SU-DHL-6 (cell line): Measurements from ENCODE around the gene PLCH1.
"Not testable (repeated sequence)": the region's sequence is repeated elsewhere in the genome, so short reads cannot be mapped to it uniquely, and the experiment has no call there.

Source experiments
- H2AFZ ChIP-seq: fragments of 200-600 bp; sonication (generic); 2 replicates; pipeline ENCODE4 v1.6.1; 2014; ENCODE audit warnings: low read depth, mild to moderate bottlenecking, moderate library complexity, mixed read lengths, antibody characterized with exemption, low read length; ENCODE audit not compliant: severe bottlenecking
- H3F3A ChIP-seq: fragments of 200-600 bp; shearing (Covaris generic); 2 replicates; pipeline ENCODE4 v1.6.0; 2016; ENCODE audit warnings: antibody characterized with exemption, mild to moderate bottlenecking; ENCODE audit not compliant: insufficient read depth
- H3K27ac ChIP-seq: fragments of 200-600 bp; sonication (generic); 2 replicates; pipeline ENCODE4 v1.5.1; 2016; ENCODE audit warnings: low read depth, mild to moderate bottlenecking, low read length, moderate library complexity, mixed read lengths
- H3K27me3 ChIP-seq: fragments of 200-600 bp; sonication (generic), shearing (Covaris generic); 2 replicates; pipeline ENCODE4 v1.6.0; 2014; ENCODE audit warnings: mild to moderate bottlenecking, low read length
- H3K36me3 ChIP-seq: fragments of 200-600 bp; sonication (generic); 2 replicates; pipeline ENCODE4 v1.6.1; 2014; ENCODE audit warnings: mild to moderate bottlenecking, low read length, mixed read lengths
- H3K4me2 ChIP-seq: fragments of 300-600, 200-600 bp; shearing (Covaris generic), sonication (generic); 2 replicates; pipeline ENCODE4 v1.6.0; 2014; ENCODE audit warnings: low read length, low read depth, mild to moderate bottlenecking; ENCODE audit not compliant: poor library complexity, severe bottlenecking
- H3K4me3 ChIP-seq: fragments of 200-600 bp; sonication (generic); 2 replicates; pipeline ENCODE4 v1.5.1; 2014; ENCODE audit warnings: antibody characterized with exemption, low read length, mild to moderate bottlenecking, mixed read lengths; ENCODE audit not compliant: insufficient read depth, poor library complexity, severe bottlenecking
- H3K79me2 ChIP-seq: fragments of 200-600 bp; sonication (generic); 2 replicates; pipeline ENCODE4 v1.6.1; 2014; ENCODE audit warnings: mild to moderate bottlenecking, low read length, moderate library complexity; ENCODE audit not compliant: insufficient read depth
- H3K9ac ChIP-seq: fragments of 200-600 bp; sonication (generic); 2 replicates; pipeline ENCODE4 v1.7.0; 2014; ENCODE audit warnings: mild to moderate bottlenecking, low read length
- H3K9me2 ChIP-seq: fragments of 200-600 bp; sonication (generic); replicated peaks from 2 replicates; pipeline ENCODE4 v1.6.1; 2014; ENCODE audit warnings: low read length; ENCODE audit not compliant: insufficient read depth
- H3K9me3 ChIP-seq: fragments of 200-600 bp; sonication (generic); 2 replicates; pipeline ENCODE4 v1.6.1; 2014; ENCODE audit warnings: low read length, mixed read lengths; ENCODE audit not compliant: insufficient read depth
- H4K20me1 ChIP-seq: fragments of 200-600 bp; sonication (generic); 2 replicates; pipeline ENCODE4 v1.6.1; 2014; ENCODE audit warnings: low read depth, mild to moderate bottlenecking, antibody characterized with exemption, low read length, moderate library complexity, mixed read lengths
- EZH2phosphoT487 ChIP-seq: fragments of 200-600 bp; sonication (generic), shearing (Covaris generic); conservative IDR thresholded peaks from 2 replicates; pipeline ENCODE4 v1.6.1; 2018; ENCODE audit warnings: mild to moderate bottlenecking, antibody characterized with exemption, low read length, moderate library complexity, mixed read lengths
- TF ChIP-seq, protein P1 (sequence below): fragments of 200-600 bp; sonication (generic); IDR thresholded peaks from one replicate; pipeline ENCODE4 v1.5.1; 2017; ENCODE audit warnings: antibody characterized with exemption, mild to moderate bottlenecking, low read length, moderate library complexity; ENCODE audit not compliant: insufficient read depth, poor library complexity, severe bottlenecking

The PLCH1 gene

DNA sequence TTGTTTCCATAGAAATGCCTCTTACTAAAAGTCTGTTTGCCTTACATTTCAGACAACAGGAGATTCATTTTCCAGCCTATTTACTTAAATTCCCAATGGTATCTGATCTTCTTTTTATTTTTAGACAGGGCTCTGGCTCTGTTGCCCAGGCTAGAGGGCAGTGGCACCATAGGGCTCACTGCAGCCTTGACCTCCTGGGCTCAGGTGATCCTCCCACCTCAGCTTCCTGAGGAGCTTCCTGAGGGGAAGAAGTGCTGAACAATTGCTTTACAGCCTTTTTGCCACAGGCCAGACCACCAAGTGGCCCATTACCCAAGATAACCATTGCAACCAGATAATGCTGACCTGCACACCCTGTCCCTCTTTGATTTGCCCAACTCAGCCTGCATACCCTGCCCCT is 126.3 kb downstream of the PLCH1 start:
- H3K27me3 ChIP-seq = no peaks in the 10 kb centered on the region
- no peak overlapping the region for H3K27ac ChIP-seq
- no peaks in the 10 kb centered on the region for H3K9me3 ChIP-seq
- H3F3A ChIP-seq = no peaks in the 10 kb centered on the region
- H3K36me3 ChIP-seq = no peaks in the 10 kb centered on the region
- no peak overlapping the region for H3K9ac ChIP-seq
- TF ChIP-seq, protein P1, sequence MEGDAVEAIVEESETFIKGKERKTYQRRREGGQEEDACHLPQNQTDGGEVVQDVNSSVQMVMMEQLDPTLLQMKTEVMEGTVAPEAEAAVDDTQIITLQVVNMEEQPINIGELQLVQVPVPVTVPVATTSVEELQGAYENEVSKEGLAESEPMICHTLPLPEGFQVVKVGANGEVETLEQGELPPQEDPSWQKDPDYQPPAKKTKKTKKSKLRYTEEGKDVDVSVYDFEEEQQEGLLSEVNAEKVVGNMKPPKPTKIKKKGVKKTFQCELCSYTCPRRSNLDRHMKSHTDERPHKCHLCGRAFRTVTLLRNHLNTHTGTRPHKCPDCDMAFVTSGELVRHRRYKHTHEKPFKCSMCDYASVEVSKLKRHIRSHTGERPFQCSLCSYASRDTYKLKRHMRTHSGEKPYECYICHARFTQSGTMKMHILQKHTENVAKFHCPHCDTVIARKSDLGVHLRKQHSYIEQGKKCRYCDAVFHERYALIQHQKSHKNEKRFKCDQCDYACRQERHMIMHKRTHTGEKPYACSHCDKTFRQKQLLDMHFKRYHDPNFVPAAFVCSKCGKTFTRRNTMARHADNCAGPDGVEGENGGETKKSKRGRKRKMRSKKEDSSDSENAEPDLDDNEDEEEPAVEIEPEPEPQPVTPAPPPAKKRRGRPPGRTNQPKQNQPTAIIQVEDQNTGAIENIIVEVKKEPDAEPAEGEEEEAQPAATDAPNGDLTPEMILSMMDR = no peak
- TF ChIP-seq EZH2phosphoT487 = no peak
- no peaks in the 10 kb centered on the region for H4K20me1 ChIP-seq
- H2AFZ ChIP-seq = no peak overlapping the region
- H3K4me2 ChIP-seq = no peak overlapping the region
- no peaks in the 10 kb centered on the region for H3K9me2 ChIP-seq
- H3K79me2 ChIP-seq = no peaks in the 10 kb centered on the region
- no peak overlapping the region for H3K4me3 ChIP-seq

DNA sequence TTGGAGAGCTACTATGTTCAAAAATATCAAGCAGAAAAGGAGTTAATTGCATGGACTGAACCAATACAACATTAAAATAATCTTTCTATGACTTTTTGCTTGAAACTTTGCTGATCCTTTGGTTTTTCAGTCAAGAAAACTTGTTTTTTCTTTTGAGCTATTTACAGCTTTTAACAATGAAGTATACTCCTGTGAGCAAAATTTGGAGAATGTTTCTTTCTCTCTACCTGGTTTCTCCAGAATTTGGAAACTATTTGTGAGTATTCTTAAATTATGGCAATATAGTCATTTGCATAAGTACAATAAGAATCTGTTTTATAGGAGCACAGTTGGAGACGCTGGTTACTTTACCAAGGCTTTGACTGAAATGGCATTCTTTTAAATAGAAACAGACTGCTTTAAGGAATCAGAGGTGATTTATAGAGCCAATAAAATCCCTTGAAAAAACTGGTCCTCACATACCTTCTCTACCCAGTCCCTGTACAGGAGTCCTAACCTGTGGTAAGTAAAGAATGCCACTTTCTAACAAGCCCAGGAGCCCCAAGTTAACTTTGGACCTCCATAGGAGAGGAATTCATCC is 127.4 kb downstream of the PLCH1 start:
- Histone ChIP-seq H3K9me3 (no peaks in the 10 kb centered on the region), H3K27me3 (no peaks in the 10 kb centered on the region), H3K4me3 (no peak overlapping the region), H3K9me2 (no peaks in the 10 kb centered on the region), H3K9ac (no peak overlapping the region), H3K4me2 (no peak overlapping the region), H3K27ac (no peak overlapping the region), H3K79me2 (no peaks in the 10 kb centered on the region), H4K20me1 (no peaks in the 10 kb centered on the region), H2AFZ (no peak overlapping the region), H3F3A (no peaks in the 10 kb centered on the region), H3K36me3 (no peaks in the 10 kb centered on the region)
- TF ChIP-seq, protein P1 = no peak
- TF ChIP-seq EZH2phosphoT487 = no peak

DNA sequence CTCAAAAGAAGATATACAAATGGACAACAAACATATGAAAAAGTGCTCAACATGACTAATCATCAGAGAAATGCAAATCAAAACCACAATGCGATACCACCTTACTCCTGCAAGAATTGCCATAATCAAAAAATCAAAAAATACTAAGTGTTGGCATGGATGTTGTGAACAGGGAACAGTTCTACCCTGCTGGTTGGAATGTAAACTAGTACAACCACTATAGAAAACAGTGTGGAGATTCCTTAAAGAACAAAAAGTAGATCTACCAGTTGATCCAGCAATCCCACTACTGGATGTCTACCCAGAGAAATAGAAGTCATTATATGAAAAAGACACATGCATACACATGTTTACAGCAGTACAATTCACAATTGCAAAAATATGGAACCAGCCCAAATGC is 129.7 kb downstream of the PLCH1 start:
- H3K4me3 ChIP-seq, H3K79me2 ChIP-seq, H4K20me1 ChIP-seq, H3F3A ChIP-seq, H2AFZ ChIP-seq, H3K9ac ChIP-seq, H3K27me3 ChIP-seq, H3K36me3 ChIP-seq, H3K4me2 ChIP-seq, H3K9me2 ChIP-seq, H3K9me3 ChIP-seq, H3K27ac ChIP-seq: not testable (repeated sequence)

DNA sequence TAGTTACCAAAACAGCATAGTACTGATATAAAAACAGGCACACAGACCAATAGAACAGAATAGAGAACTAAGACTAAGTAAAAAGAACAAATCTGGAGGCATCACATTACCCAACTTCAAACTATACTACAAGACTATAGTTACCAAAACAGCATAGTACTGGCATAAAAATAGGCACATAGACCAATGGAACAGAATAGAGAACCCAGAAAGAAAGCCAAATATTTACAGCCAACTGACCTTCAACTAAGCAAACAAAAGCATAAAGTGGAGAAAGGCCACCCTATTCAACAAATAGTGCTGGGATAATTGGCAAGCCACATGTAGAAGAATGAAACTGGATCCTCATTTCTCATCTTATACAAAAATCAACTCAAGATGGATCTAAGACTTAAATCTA is 130.5 kb downstream of the PLCH1 start:
- H3K36me3 ChIP-seq, H3K27ac ChIP-seq, H3F3A ChIP-seq, H3K79me2 ChIP-seq, H3K9ac ChIP-seq, H3K27me3 ChIP-seq, H2AFZ ChIP-seq, H4K20me1 ChIP-seq, H3K9me2 ChIP-seq, H3K4me2 ChIP-seq, H3K9me3 ChIP-seq, H3K4me3 ChIP-seq: not testable (repeated sequence)
